Fibroblast of skin of scalp (primary cell): Measurements from ENCODE around the gene EFCAB6.
A peak's percentile ranks its signal among the peaks of the same experiment; 100 is the strongest.

Source experiments
- DNase-seq: peaks from one replicate; pipeline ENCODE4 v3.0.0-alpha.2; 2013

Gene EFCAB6

GRCh38 chr22:43633631-43634285 is 178.3 kb downstream of the EFCAB6 start:
- DNase-seq: no peak

- DNase-seq: no peak
Observed at GRCh38 chr22:43631846-43632245, 180.3 kb downstream of the EFCAB6 start.

- DNase-seq: no peak
Observed at GRCh38 chr22:43631201-43631600, 180.9 kb downstream of the EFCAB6 start.

GRCh38 chr22:43630451-43630850 is 181.7 kb downstream of the EFCAB6 start:
- DNase-seq: no peak

- DNase-seq: no peak
Observed at GRCh38 chr22:43628250-43628649, 183.9 kb downstream of the EFCAB6 start.

- no peak for DNase-seq
Observed at GRCh38 chr22:43627485-43628213, 184.5 kb downstream of the EFCAB6 start.

GRCh38 chr22:43625242-43625641 is 186.9 kb downstream of the EFCAB6 start:
- peak; percentile 24 for DNase-seq

- peak; percentile 29 for DNase-seq
Observed at GRCh38 chr22:43624144-43624998, 187.7 kb downstream of the EFCAB6 start.

- no peak for DNase-seq
Observed at GRCh38 chr22:43622886-43623285, 189.2 kb downstream of the EFCAB6 start.

GRCh38 chr22:43620197-43620596 is 191.9 kb downstream of the EFCAB6 start:
- no peak for DNase-seq

GRCh38 chr22:43618517-43618916 is 193.6 kb downstream of the EFCAB6 start:
- DNase-seq: no peak

- no peak for DNase-seq
Observed at GRCh38 chr22:43616645-43617044, 195.5 kb downstream of the EFCAB6 start.

GRCh38 chr22:43600265-43600664 is 211.8 kb downstream of the EFCAB6 start:
- DNase-seq: no peak

GRCh38 chr22:43592476-43592875 is 219.6 kb downstream of the EFCAB6 start:
- DNase-seq: no peak

- DNase-seq: no peak
Observed at GRCh38 chr22:43591380-43591779, 220.7 kb downstream of the EFCAB6 start.

- DNase-seq: peak; percentile 45
Observed at GRCh38 chr22:43587574-43587973, 224.5 kb downstream of the EFCAB6 start.

- no peak for DNase-seq
Observed at GRCh38 chr22:43583501-43583900, 228.6 kb downstream of the EFCAB6 start.

- DNase-seq: no peak
Observed at GRCh38 chr22:43582394-43582793, 229.7 kb downstream of the EFCAB6 start.

- DNase-seq: no peak
Observed at GRCh38 chr22:43580271-43580750, 231.8 kb downstream of the EFCAB6 start.

- DNase-seq: no peak
Observed at GRCh38 chr22:43574738-43575137, 237.4 kb downstream of the EFCAB6 start.

- DNase-seq: no peak
Observed at GRCh38 chr22:43572710-43573109, 239.4 kb downstream of the EFCAB6 start.

GRCh38 chr22:43571181-43571580 is 240.9 kb downstream of the EFCAB6 start:
- DNase-seq: no peak

GRCh38 chr22:43570531-43571165 is 241.5 kb downstream of the EFCAB6 start:
- DNase-seq: no peak
